ENCODE measurements around the gene TNS3.

Gene TNS3

DNA sequence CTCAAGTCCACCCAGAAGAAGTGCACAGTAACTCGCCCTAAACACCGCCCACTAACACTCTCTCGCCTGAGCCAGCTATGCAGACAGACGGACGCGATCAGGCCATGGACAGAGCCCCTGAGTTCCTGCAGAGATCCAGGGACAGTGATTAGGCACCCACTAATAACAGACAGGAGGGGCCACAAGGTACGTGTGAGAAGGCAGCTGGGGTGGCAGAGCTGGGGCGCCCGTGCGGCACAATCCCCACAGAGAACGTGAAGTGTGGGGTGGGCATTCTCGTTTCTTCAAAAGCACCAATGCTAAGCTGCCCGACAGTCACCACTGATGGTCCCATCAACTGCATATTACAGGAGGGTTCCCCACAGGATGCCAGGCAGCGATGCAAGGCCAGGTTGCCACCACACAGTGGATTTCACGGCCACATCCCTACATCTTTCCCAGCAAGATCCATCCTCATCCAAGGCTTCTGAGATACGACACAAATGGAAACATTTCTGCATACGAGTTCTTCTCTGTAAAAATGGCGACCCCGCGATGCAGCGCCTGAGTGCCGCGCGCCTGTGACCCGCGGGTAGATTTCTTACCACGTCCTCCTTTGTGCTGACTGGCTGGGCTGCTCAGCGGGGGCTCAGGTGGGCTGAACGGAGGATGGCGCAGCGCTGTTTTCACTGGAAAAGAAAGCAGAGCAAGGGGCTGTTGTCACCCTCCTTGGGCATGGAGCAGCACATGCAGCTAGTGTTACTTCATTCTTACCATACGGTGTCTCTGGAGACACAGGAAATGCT lies 237.5 kb downstream of the TNS3 start:
- TF ChIP-seq, protein P1, sequence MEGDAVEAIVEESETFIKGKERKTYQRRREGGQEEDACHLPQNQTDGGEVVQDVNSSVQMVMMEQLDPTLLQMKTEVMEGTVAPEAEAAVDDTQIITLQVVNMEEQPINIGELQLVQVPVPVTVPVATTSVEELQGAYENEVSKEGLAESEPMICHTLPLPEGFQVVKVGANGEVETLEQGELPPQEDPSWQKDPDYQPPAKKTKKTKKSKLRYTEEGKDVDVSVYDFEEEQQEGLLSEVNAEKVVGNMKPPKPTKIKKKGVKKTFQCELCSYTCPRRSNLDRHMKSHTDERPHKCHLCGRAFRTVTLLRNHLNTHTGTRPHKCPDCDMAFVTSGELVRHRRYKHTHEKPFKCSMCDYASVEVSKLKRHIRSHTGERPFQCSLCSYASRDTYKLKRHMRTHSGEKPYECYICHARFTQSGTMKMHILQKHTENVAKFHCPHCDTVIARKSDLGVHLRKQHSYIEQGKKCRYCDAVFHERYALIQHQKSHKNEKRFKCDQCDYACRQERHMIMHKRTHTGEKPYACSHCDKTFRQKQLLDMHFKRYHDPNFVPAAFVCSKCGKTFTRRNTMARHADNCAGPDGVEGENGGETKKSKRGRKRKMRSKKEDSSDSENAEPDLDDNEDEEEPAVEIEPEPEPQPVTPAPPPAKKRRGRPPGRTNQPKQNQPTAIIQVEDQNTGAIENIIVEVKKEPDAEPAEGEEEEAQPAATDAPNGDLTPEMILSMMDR (IDR thresholded peaks at IDR 0.05; ENCODE audit: low read depth, low read length): no peak

DNA sequence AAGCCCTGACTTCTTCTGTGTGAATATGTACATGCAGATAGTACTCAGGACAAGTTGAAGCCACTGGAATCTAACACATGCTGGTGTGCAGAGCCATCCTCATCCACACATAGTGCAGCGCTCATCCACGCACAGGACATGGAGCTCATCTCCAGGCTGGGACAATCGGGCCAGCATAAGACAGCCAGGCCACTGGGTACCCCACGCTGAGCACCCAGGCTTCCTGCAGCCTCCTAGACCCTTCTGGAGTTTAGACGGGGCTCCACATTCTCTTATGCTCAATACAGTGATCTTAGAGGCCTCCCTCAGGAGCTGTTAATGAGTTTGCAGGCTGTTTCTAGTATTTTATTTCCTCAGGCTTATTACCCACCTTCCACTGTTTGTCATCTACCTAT lies 238.9 kb downstream of the TNS3 start:
- H3K4me3 ChIP-seq (ENCODE audit: low read depth, low read length): no peak overlapping the region
- TF ChIP-seq, protein P1 (IDR thresholded peaks at IDR 0.05; ENCODE audit: low read depth, low read length): no peak

More for the DNA sequence above, 237.5 kb downstream of the TNS3 start:
- no peak overlapping the region for H3K4me3 ChIP-seq (ENCODE audit: low read depth, low read length)

DNA sequence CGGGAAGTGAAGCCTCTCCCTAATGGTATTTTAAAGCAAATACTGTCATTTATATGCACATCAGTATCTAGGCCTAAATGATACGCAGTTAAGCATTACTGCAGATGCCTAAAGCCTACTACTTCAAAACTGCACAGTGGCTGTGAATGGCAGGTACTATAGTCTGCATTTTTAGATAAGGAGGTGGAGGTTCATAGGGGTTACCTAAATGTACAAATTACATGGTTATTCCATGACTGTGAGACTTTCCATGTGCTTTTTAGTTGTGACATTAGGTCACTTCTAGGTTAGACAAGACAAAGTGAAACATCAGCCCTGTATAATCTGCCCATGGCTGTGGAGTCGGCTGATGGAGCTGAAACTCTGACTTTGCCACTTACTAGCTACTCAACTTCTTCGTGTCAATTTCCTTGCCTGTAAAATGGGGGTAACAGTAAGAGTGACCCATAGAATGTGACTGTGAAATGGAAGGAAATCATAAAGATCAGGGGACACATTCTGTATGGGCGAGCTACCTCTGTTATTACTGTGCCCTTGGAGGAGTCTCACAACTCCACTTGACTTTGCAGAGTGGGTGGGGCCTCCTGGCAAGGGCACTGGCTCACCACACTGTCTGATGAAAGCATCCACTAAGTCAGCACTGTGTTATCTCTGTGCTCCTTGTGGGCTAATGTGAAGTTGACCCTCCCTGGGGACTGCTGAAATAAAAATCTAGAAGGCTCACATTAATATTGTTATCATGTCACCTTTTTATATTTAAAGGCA lies 239.4 kb downstream of the TNS3 start:
- TF ChIP-seq, protein P1 (IDR thresholded peaks at IDR 0.05; ENCODE audit: low read depth, low read length): no peak
- no peak overlapping the region for H3K4me3 ChIP-seq (ENCODE audit: low read depth, low read length)

DNA sequence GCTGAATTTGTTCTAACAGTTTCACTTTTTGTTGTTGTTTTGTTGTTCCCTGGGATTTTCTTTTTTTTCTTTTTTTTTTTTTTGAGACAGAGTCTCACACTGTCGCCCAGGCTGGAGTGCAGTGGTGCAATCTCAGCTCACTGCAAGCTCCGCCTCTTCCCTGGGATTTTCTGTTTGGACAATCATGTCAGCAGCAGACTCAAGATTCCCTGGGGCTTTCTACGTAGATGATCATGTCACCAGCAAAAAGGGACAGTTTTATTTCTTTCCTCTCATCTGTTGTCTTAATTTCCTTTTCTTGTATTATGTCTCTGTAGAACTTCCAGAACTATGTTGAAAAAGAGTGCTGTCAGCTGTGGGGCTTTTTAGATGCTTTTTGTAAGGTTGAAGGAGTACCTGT lies 241.4 kb downstream of the TNS3 start:
- TF ChIP-seq, protein P1 (IDR thresholded peaks at IDR 0.05; ENCODE audit: low read depth, low read length): no peak

DNA sequence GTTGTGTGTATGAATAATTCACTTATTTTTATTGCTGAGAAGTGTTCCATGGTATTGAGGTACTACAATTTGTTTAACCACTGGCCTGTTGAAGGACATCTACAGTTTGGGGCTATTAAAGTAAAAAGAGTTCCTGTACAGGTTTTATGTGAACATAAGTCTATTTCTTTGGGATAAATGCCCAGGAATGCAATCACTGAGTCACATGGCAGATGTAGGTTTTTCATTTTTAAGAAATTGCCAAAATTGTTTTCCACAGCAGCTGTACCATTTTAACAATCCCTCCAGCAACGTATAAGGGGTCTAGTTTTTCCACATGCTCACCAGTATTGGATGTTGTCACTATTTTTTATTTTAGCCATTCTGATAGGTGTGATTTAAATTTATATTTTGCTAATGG lies 243.9 kb downstream of the TNS3 start:
- no peak overlapping the region for H3K4me3 ChIP-seq (ENCODE audit: low read depth, low read length)
- TF ChIP-seq, protein P1 (IDR thresholded peaks at IDR 0.05; ENCODE audit: low read depth, low read length): no peak

More for the DNA sequence above, 241.4 kb downstream of the TNS3 start:
- H3K4me3 ChIP-seq (ENCODE audit: low read depth, low read length): no peak overlapping the region

DNA sequence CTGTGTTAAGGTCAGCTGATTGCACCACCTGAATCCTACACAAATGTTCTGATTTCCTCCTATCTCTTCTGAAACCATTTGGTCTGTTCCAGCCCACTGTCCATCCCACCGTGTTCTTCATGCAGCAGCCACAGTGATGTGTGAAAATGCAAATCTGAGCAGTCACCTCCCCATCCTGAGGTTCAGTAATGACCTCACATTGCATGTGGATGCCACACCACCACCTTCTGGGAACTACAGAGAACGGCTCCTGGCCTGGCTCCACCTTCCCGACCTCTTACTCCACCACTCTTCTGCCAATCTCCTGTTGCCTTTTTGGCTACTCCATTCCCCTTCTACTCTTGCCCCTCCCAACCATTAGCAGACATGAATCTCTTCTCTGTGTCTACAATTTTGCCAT lies 244.4 kb downstream of the TNS3 start:
- TF ChIP-seq, protein P1 (IDR thresholded peaks at IDR 0.05; ENCODE audit: low read depth, low read length): no peak
- no peak overlapping the region for H3K4me3 ChIP-seq (ENCODE audit: low read depth, low read length)

Data from WI38 (cell line).